PC-3 (cell line): Measurements from ENCODE around the gene RTN1.

Experiments
- CTCF ChIP-seq: fragments of 300-600 bp; sonication (generic); conservative IDR thresholded peaks from 2 replicates; pipeline ENCODE4 v1.5.1; 2017; ENCODE audit warnings: antibody characterized with exemption, low read depth, mild to moderate bottlenecking, low read length
- EZH2 ChIP-seq: fragments of 300-600 bp; sonication (generic); IDR thresholded peaks from one replicate; pipeline ENCODE4 v1.6.1; 2017; ENCODE audit warnings: antibody characterized with exemption, mild to moderate bottlenecking, low read length; ENCODE audit not compliant: unreplicated experiment
- EZH2phosphoT487 ChIP-seq: fragments of 300-600 bp; sonication (generic); IDR thresholded peaks from 2 replicates; pipeline ENCODE4 v1.6.1; 2018; ENCODE audit warnings: mild to moderate bottlenecking, antibody characterized with exemption, low read length, borderline replicate concordance

GRCh38 chr14:59776468-59776867 is 94.1 kb downstream of the RTN1 start:
- TF ChIP-seq CTCF (no peak), EZH2 (no peak), EZH2phosphoT487 (no peak)
